ENCODE results near the gene ITPR1. TPM values are rescaled to one million over a fixed set of nuclear protein-coding genes. Genes with fewer than 3 reads are reported as not detected.

The ITPR1 gene
- total and polyA plus RNA-seq, 2 experiments from 2014 or later = 17.6 to 28.8 TPM

- no peaks in the 10 kb centered on the region for H3K27me3 ChIP-seq
- no peaks in the 10 kb centered on the region for H3K4me1 ChIP-seq (ENCODE audit: low read depth)
- DNase-seq (ENCODE audit: low read depth in 1 of 2, low spot score in 1 of 2) = peak in 1 of 2 donors; percentile 42
- TF ChIP-seq, protein P1, sequence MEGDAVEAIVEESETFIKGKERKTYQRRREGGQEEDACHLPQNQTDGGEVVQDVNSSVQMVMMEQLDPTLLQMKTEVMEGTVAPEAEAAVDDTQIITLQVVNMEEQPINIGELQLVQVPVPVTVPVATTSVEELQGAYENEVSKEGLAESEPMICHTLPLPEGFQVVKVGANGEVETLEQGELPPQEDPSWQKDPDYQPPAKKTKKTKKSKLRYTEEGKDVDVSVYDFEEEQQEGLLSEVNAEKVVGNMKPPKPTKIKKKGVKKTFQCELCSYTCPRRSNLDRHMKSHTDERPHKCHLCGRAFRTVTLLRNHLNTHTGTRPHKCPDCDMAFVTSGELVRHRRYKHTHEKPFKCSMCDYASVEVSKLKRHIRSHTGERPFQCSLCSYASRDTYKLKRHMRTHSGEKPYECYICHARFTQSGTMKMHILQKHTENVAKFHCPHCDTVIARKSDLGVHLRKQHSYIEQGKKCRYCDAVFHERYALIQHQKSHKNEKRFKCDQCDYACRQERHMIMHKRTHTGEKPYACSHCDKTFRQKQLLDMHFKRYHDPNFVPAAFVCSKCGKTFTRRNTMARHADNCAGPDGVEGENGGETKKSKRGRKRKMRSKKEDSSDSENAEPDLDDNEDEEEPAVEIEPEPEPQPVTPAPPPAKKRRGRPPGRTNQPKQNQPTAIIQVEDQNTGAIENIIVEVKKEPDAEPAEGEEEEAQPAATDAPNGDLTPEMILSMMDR (IDR thresholded peaks at IDR 0.05; ENCODE audit: low read depth, low read length) = no peak
- no peaks in the 10 kb centered on the region for H3K9me3 ChIP-seq (ENCODE audit: low read depth)
- H3K4me3 ChIP-seq = no peak overlapping the region
- no peak overlapping the region for H3K27ac ChIP-seq
- peaks cover 21% of the 10 kb centered on the region for H3K36me3 ChIP-seq
Observed at GRCh38 chr3:4680871-4681300, 187.7 kb downstream of the ITPR1 start.

DNA sequence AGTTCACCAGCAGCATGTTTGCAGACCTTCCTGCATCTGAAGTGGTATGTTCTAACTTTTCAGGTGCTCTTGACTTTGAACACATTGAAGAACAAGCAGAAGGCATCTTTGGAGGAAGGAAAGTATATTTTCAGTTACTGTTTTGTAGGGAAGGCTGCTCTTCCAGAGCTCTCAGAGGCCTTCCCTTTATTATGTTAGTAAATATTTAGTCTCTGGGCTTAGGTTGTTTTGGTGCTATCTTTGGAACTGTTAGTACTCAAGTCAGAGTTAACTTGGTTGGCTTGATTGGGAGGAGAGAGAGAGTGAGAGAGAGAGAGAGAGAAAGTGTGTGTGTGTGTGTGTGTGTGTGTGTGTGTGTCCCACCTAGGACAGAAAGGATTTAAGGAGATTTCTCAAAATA, 188.2 kb downstream of the ITPR1 start:
- Histone ChIP-seq H3K27ac (no peak overlapping the region), H3K9me3 (ENCODE audit: low read depth) (no peaks in the 10 kb centered on the region), H3K27me3 (no peaks in the 10 kb centered on the region), H3K4me3 (no peak overlapping the region), H3K4me1 (ENCODE audit: low read depth) (no peaks in the 10 kb centered on the region), H3K36me3 (peaks cover 21% of the 10 kb centered on the region)
- DNase-seq (ENCODE audit: low read depth in 1 of 2, low spot score in 1 of 2) = no peak
- TF ChIP-seq, protein P1 (IDR thresholded peaks at IDR 0.05; ENCODE audit: low read depth, low read length) = no peak

- Histone ChIP-seq H3K36me3 (peaks cover 19% of the 10 kb centered on the region), H3K27me3 (no peaks in the 10 kb centered on the region), H3K9me3 (ENCODE audit: low read depth) (no peaks in the 10 kb centered on the region), H3K4me1 (ENCODE audit: low read depth) (no peaks in the 10 kb centered on the region), H3K27ac (no peak overlapping the region), H3K4me3 (no peak overlapping the region)
- DNase-seq (ENCODE audit: low read depth in 1 of 2, low spot score in 1 of 2) = no peak
- TF ChIP-seq, protein P1 (IDR thresholded peaks at IDR 0.05; ENCODE audit: low read depth, low read length) = no peak
Observed at GRCh38 chr3:4684117-4684516, 191.0 kb downstream of the ITPR1 start.

- Histone ChIP-seq H3K9me3 (ENCODE audit: low read depth) (no peaks in the 10 kb centered on the region), H3K4me3 (no peak overlapping the region), H3K36me3 (peaks cover 19% of the 10 kb centered on the region), H3K4me1 (ENCODE audit: low read depth) (no peaks in the 10 kb centered on the region), H3K27me3 (no peaks in the 10 kb centered on the region), H3K27ac (no peak overlapping the region)
- TF ChIP-seq, protein P1 (IDR thresholded peaks at IDR 0.05; ENCODE audit: low read depth, low read length) = no peak
- DNase-seq (ENCODE audit: low read depth in 1 of 2, low spot score in 1 of 2) = no peak
Observed at GRCh38 chr3:4684976-4685375, 191.8 kb downstream of the ITPR1 start.

DNA sequence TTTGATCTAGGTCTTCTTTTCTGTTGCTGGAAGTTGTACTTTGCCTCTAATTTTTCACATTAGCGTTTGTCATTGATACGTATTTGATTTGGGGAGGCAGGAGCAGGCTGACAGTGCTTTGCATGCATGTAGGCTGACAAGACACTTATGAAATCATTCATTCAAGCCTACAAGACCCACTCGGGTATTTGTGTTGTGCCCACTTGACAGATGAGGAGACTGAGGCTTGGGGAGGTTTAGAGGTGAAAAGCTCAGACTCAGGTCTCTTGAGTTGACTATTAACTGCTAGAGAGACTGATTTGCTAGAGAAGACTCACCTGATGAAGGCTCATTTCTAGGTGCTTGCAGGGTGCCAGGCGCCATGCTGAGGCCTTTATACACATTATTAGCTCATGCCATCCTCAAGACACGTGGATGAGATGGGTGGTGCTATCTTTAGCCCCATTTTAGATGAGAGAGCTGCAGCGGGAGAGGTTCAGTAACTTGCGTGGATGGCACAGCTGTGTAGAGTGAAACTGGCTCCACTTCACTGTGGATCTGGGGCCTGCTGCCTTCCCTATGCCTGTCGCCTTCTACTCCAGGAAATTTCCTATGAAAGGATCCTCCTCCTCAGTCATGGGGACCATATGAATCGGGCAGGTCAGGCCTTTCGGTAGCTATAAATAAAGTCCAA, 192.7 kb downstream of the ITPR1 start:
- Histone ChIP-seq H3K27me3 (no peaks in the 10 kb centered on the region), H3K27ac (no peak overlapping the region), H3K4me1 (ENCODE audit: low read depth) (no peaks in the 10 kb centered on the region), H3K36me3 (peaks cover 15% of the 10 kb centered on the region), H3K4me3 (no peak overlapping the region), H3K9me3 (ENCODE audit: low read depth) (no peaks in the 10 kb centered on the region)
- TF ChIP-seq, protein P1 (IDR thresholded peaks at IDR 0.05; ENCODE audit: low read depth, low read length) = no peak
- DNase-seq (ENCODE audit: low read depth in 1 of 2, low spot score in 1 of 2) = no peak
